ENCODE measurements around the gene DPP7. TPM values are rescaled to one million over a fixed set of nuclear protein-coding genes. Genes with fewer than 3 reads are reported as not detected.
A peak's percentile ranks its signal among the peaks of the same experiment; 100 is the strongest.
"Not testable (repeated sequence)": the region's sequence is repeated elsewhere in the genome, so short reads cannot be mapped to it uniquely, and the experiment has no call there.

DPP7 gene
- total and polyA plus RNA-seq, 4 donors: 97.4 to 598 (median 126) TPM

GRCh38 chr9:137126786-137127185, 12.3 kb upstream of the DPP7 start:
- no peaks in the 10 kb centered on the region for H3K9me3 ChIP-seq (ENCODE audit: control insufficient read depth, low read length)
- WGBS, 2 donors: 52 to 55% methylated on average over 3 of the region's 3 CpGs
- intact Hi-C loops (cut with DNase I): no loop called here
- H3K27ac ChIP-seq (ENCODE audit: low read depth in 1 of 2, low read length in 2 of 2): no peak overlapping the region
- no peak overlapping the region for H3K4me3 ChIP-seq (ENCODE audit: low read length in 2 of 2)
- H3K27me3 ChIP-seq (ENCODE audit: control insufficient read depth in 1 of 2, insufficient read depth in 2 of 2, low read length in 1 of 2): no peaks in the 10 kb centered on the region
- no peak for DNase-seq
- no peak for ATAC-seq (ENCODE audit: low FRiP score)
- no peaks in the 10 kb centered on the region for H3K4me1 ChIP-seq (ENCODE audit: control insufficient read depth in 1 of 2, insufficient read depth in 2 of 2, low read length in 2 of 2)
- H3K36me3 ChIP-seq (ENCODE audit: control insufficient read depth in 1 of 2, insufficient read depth in 2 of 2, low read length in 1 of 2): no peaks in the 10 kb centered on the region

DNA sequence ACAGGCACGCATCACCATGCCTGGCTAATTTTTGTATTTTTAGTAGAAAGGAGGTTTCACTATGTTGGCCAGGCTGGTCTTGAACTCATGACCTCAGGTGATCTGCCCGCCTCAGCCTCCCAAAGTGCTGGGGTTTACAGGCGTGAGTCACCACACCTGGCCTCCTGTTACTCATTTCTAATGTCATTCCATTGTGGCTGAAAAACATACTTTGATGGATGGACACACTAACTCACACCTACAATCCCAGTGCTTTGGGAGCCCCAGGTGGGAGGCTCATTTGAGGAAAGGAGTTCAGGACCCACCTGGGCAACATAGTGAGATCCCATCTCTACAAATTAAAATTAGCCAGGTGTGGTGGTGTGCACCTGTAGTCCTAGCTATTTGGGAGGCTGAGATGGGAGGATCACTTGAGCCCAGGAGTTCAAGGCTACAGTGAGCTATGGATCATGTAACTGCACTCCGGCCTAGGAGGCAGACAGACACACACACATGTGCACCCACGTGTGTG, 9.5 kb upstream of the DPP7 start:
- not testable (repeated sequence) for H3K27ac ChIP-seq (ENCODE audit: low read depth in 1 of 2, low read length in 2 of 2); H3K4me3 ChIP-seq (ENCODE audit: low read length in 2 of 2); H3K27me3 ChIP-seq (ENCODE audit: control insufficient read depth in 1 of 2, insufficient read depth in 2 of 2, low read length in 1 of 2); H3K4me1 ChIP-seq (ENCODE audit: control insufficient read depth in 1 of 2, insufficient read depth in 2 of 2, low read length in 2 of 2); DNase-seq; ATAC-seq (ENCODE audit: low FRiP score); H3K36me3 ChIP-seq (ENCODE audit: control insufficient read depth in 1 of 2, insufficient read depth in 2 of 2, low read length in 1 of 2); H3K9me3 ChIP-seq (ENCODE audit: control insufficient read depth, low read length)
- intact Hi-C loops (cut with DNase I): loop anchor here (2.0 to 5.0 kb wide), 2 partner anchors 103 to 105 kb away; partner anchors contain the start of genes CYSRT1 (in 1 of the 2) and RNF224 (in 1 of the 2)
- WGBS, 2 donors: 90 to 93% methylated on average over 5 of the region's 5 CpGs

GRCh38 chr9:137123468-137123837, 8.9 kb upstream of the DPP7 start:
- DNase-seq: no peak
- no peaks in the 10 kb centered on the region for H3K9me3 ChIP-seq (ENCODE audit: control insufficient read depth, low read length)
- no peak overlapping the region for H3K4me3 ChIP-seq (ENCODE audit: low read length in 2 of 2)
- intact Hi-C loops (cut with DNase I): loop anchor here (2.0 to 5.0 kb wide), 2 partner anchors 104 to 105 kb away; partner anchors contain the start of genes CYSRT1 (in 1 of the 2) and RNF224 (in 1 of the 2)
- H3K4me1 ChIP-seq (ENCODE audit: control insufficient read depth in 1 of 2, insufficient read depth in 2 of 2, low read length in 2 of 2): no peaks in the 10 kb centered on the region
- 76 to 81% methylated on average over 5 of the region's 5 CpGs for WGBS, 2 donors
- H3K27ac ChIP-seq (ENCODE audit: low read depth in 1 of 2, low read length in 2 of 2): no peak overlapping the region
- no peaks in the 10 kb centered on the region for H3K36me3 ChIP-seq (ENCODE audit: control insufficient read depth in 1 of 2, insufficient read depth in 2 of 2, low read length in 1 of 2)
- no peak for ATAC-seq (ENCODE audit: low FRiP score)
- no peaks in the 10 kb centered on the region for H3K27me3 ChIP-seq (ENCODE audit: control insufficient read depth in 1 of 2, insufficient read depth in 2 of 2, low read length in 1 of 2)

DNA sequence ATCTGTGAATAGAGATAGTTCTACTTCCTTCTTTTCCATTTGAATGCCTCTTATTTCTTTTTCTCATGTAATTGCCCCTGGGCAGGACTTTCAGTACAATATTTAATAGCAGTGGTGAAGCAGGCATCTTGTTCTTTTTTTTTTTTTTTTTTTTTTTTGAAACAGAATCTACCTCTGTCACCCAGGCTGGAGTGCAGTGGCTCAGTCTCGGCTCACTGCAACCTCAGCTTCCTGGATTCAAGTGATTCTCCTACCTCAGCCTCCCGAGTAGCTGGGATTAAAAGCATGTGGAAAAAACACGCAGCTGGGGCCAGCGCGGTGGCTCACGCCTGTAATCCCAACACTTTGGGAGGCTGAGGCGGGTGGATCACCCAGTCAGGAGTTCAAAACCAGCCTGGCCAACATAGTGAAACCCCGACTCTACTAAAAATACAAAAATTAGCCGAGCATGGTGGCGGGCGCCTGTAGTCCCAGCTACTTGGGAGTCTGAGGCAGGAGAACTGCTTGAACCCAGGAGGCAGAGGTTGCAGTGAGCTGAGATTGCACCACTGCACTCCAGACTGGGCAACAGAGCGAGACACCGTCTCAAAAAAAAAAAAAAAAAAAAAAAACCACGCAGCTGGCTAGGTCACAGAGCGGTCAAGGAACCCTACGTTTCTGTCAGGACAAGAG, 8.4 kb upstream of the DPP7 start:
- H3K9me3 ChIP-seq (ENCODE audit: control insufficient read depth, low read length); H3K27ac ChIP-seq (ENCODE audit: low read depth in 1 of 2, low read length in 2 of 2); DNase-seq; H3K4me1 ChIP-seq (ENCODE audit: control insufficient read depth in 1 of 2, insufficient read depth in 2 of 2, low read length in 2 of 2); ATAC-seq (ENCODE audit: low FRiP score); H3K4me3 ChIP-seq (ENCODE audit: low read length in 2 of 2); H3K36me3 ChIP-seq (ENCODE audit: control insufficient read depth in 1 of 2, insufficient read depth in 2 of 2, low read length in 1 of 2); H3K27me3 ChIP-seq (ENCODE audit: control insufficient read depth in 1 of 2, insufficient read depth in 2 of 2, low read length in 1 of 2): not testable (repeated sequence)
- intact Hi-C loops (cut with DNase I): loop anchor here (2.0 to 5.0 kb wide), 2 partner anchors 104 to 106 kb away; partner anchors contain the start of genes CYSRT1 (in 1 of the 2) and RNF224 (in 1 of the 2)
- WGBS, 2 donors: 87 to 94% methylated on average over 16 of the region's 16 CpGs

DNA sequence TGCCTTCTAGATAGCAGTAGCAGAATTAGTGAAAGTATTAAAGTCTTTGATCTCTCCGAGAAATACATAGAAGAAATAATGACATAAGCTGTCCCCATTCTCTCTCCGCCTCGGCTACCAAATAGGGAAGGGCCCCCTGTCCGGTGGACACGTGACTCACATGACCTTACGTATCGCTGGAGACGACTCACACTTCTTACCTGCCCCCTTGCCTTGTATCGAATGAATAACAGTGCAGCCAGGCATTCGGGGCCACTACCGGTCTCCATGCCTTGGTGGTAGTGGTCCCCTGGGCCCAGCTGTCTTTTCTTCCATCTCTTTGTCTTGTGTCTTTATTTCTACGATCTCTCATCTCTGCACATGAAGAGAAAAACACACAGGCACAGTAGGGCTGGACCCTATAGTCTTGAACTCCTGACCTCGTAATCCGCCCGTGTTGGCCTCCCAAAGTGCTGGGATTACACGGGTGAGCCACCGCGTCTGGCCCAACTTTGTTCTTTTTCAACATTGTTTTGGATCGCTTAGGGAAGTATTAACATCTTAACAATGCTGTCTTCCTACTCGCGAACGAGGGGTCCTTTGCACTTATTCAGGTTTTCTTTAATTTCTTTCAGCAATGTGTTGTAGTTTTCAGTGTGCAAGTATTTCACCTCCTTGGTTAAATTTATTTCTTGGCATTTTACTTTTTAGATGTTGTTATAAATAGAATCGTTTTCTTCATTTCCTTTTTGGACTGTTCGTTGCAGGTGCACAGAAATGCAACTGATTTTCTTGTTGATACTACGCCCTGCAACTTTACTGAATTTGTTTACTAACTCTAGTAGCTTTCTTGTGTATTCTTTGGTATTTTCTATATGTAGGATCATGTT, 7.6 kb upstream of the DPP7 start:
- not testable (repeated sequence) for ATAC-seq (ENCODE audit: low FRiP score); H3K4me1 ChIP-seq (ENCODE audit: control insufficient read depth in 1 of 2, insufficient read depth in 2 of 2, low read length in 2 of 2); H3K4me3 ChIP-seq (ENCODE audit: low read length in 2 of 2); H3K9me3 ChIP-seq (ENCODE audit: control insufficient read depth, low read length); H3K36me3 ChIP-seq (ENCODE audit: control insufficient read depth in 1 of 2, insufficient read depth in 2 of 2, low read length in 1 of 2); H3K27me3 ChIP-seq (ENCODE audit: control insufficient read depth in 1 of 2, insufficient read depth in 2 of 2, low read length in 1 of 2); H3K27ac ChIP-seq (ENCODE audit: low read depth in 1 of 2, low read length in 2 of 2); DNase-seq
- intact Hi-C loops (cut with DNase I): loop anchor here (2.0 to 5.0 kb wide), 2 partner anchors 105 to 107 kb away; partner anchors contain the start of genes CYSRT1 (in 1 of the 2) and RNF224 (in 1 of the 2)
- 73 to 77% methylated on average over 22 to 24 of the region's 25 CpGs for WGBS, 2 donors

- H3K36me3 ChIP-seq (ENCODE audit: control insufficient read depth in 1 of 2, insufficient read depth in 2 of 2, low read length in 1 of 2); H3K4me1 ChIP-seq (ENCODE audit: control insufficient read depth in 1 of 2, insufficient read depth in 2 of 2, low read length in 2 of 2); H3K27me3 ChIP-seq (ENCODE audit: control insufficient read depth in 1 of 2, insufficient read depth in 2 of 2, low read length in 1 of 2); ATAC-seq (ENCODE audit: low FRiP score); DNase-seq; H3K4me3 ChIP-seq (ENCODE audit: low read length in 2 of 2); H3K9me3 ChIP-seq (ENCODE audit: control insufficient read depth, low read length); intact Hi-C loops (cut with DNase I); H3K27ac ChIP-seq (ENCODE audit: low read depth in 1 of 2, low read length in 2 of 2): not testable (repeated sequence)
- WGBS, 2 donors: 83 to 86% methylated on average over 12 of the region's 12 CpGs
Measured at GRCh38 chr9:137118092-137118603, 3.6 kb upstream of the DPP7 start.

DNA sequence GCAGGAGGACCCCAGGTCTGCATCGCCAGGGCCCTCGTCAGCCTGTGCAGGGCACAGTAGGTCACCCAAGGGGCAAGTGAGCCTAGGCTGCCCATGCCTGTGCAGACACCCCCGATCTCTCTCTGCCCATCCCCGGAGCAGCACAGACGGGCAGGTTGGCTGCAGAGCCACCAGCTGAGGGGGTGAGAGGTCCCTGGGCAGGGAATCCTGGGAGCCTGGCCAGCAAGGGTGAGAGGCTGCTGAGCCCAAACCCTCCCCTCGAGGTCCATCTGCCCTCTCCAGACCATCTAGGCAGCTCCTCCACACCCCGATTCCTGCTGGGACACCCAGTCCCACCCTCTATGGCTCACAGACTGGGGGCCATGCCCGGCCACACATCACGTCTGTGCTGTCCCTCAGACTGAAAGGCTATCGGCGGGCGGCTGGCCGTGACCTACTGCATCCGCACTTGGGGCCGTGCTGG, 2.8 kb upstream of the DPP7 start:
- Histone ChIP-seq H3K36me3 (ENCODE audit: control insufficient read depth in 1 of 2, insufficient read depth in 2 of 2, low read length in 1 of 2) (no peaks in the 10 kb centered on the region), H3K4me1 (ENCODE audit: control insufficient read depth in 1 of 2, insufficient read depth in 2 of 2, low read length in 2 of 2) (no peaks in the 10 kb centered on the region), H3K27ac (ENCODE audit: low read depth in 1 of 2, low read length in 2 of 2) (no peak overlapping the region), H3K27me3 (ENCODE audit: control insufficient read depth in 1 of 2, insufficient read depth in 2 of 2, low read length in 1 of 2) (no peaks in the 10 kb centered on the region), H3K9me3 (ENCODE audit: control insufficient read depth, low read length) (no peaks in the 10 kb centered on the region), H3K4me3 (ENCODE audit: low read length in 2 of 2) (no peak overlapping the region)
- ATAC-seq (ENCODE audit: low FRiP score): no peak
- 82% methylated on average over 15 of the region's 15 CpGs for WGBS, 2 donors
- DNase-seq: peak in 1 of 2 donors; percentile 66
- intact Hi-C loops (cut with DNase I): no loop called here

DNA sequence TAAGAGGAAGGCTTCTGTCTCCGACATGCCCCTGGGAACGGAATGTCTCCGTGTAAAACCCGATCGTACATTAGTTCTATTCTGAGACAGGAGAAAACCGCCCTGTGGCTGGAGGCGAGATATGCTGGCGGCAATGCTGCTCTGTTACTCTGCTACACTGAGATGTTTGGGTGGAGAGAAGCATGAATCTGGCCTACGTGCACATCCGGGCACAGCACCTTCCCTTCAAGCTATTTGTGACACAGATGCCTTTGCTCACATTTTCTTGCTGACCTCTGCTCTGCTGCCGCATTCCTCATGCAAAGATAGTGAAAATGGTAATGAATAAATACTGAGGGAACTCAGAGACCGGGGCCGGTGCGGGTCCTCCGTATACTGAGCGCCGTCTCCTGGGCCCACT, 2.2 kb upstream of the DPP7 start:
- 34 to 57% methylated on average over 17 of the region's 17 CpGs for WGBS, 2 donors
- H3K27ac ChIP-seq (ENCODE audit: low read depth in 1 of 2, low read length in 2 of 2): no peak overlapping the region
- H3K4me3 ChIP-seq (ENCODE audit: low read length in 2 of 2): no peak overlapping the region
- DNase-seq (no peak), ATAC-seq (ENCODE audit: low FRiP score) (no peak)
- intact Hi-C loops (cut with DNase I): no loop called here
- H3K4me1 ChIP-seq (ENCODE audit: control insufficient read depth in 1 of 2, insufficient read depth in 2 of 2, low read length in 2 of 2): no peaks in the 10 kb centered on the region
- no peaks in the 10 kb centered on the region for H3K36me3 ChIP-seq (ENCODE audit: control insufficient read depth in 1 of 2, insufficient read depth in 2 of 2, low read length in 1 of 2)
- no peaks in the 10 kb centered on the region for H3K27me3 ChIP-seq (ENCODE audit: control insufficient read depth in 1 of 2, insufficient read depth in 2 of 2, low read length in 1 of 2)
- no peaks in the 10 kb centered on the region for H3K9me3 ChIP-seq (ENCODE audit: control insufficient read depth, low read length)

Data from aorta (tissue), 5 donors.